ENCODE measurements around the gene FSTL4.

DNA sequence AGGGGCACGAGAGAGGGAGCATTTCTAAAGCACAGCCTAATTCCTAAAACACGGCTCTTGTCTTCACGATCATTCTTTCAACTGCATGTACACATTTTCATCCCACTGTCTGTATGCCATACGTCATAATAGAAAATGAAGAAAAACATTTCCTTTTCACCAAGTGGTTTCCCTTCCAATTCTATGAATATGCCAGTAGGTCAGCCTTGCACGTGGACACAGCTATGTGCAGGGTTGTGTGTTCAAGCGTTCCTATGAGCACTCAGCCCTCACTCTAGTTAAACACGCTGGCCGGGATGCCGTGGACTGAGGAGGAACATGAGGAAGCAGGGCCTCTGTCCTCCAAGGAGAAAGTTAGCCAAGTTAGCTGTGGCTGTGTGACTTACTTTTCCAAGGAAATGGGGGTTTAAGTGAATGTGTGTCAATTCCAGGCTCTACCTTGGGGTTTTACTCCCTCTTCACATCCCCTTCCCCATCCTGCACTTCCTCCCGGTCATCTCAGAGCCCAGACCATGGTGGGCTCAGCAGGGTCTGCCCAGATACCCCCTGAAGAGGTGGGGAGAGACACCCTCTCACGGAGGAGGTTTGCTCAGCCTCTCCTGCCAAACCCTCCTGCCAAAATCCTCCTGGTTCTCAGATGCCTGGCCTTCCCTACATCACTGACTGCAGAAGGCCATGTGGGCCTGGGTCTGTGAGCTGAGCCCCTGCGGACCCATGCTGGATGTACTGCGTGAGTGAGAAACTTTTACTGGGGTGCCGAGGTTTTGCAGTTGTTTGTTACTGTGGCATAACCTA, 230.6 kb downstream of the FSTL4 start:
- no peak for TF ChIP-seq TEAD4 (IDR thresholded peaks at IDR 0.05; ENCODE audit: borderline replicate concordance, insufficient read depth)
- no peak for TF ChIP-seq GATA2 (CRISPR knock-in tag; IDR thresholded peaks at IDR 0.05)
- TF ChIP-seq, protein P1, sequence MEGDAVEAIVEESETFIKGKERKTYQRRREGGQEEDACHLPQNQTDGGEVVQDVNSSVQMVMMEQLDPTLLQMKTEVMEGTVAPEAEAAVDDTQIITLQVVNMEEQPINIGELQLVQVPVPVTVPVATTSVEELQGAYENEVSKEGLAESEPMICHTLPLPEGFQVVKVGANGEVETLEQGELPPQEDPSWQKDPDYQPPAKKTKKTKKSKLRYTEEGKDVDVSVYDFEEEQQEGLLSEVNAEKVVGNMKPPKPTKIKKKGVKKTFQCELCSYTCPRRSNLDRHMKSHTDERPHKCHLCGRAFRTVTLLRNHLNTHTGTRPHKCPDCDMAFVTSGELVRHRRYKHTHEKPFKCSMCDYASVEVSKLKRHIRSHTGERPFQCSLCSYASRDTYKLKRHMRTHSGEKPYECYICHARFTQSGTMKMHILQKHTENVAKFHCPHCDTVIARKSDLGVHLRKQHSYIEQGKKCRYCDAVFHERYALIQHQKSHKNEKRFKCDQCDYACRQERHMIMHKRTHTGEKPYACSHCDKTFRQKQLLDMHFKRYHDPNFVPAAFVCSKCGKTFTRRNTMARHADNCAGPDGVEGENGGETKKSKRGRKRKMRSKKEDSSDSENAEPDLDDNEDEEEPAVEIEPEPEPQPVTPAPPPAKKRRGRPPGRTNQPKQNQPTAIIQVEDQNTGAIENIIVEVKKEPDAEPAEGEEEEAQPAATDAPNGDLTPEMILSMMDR (IDR thresholded peaks at IDR 0.05): no peak
- TF ChIP-seq POLR2AphosphoS5 (IDR thresholded peaks at IDR 0.05; ENCODE audit: low read depth, low read length): no peak
- TF ChIP-seq SIN3A (IDR thresholded peaks at IDR 0.05; ENCODE audit: borderline replicate concordance, low read depth, low read length): no peak
- TF ChIP-seq RCOR1 (IDR thresholded peaks at IDR 0.05; ENCODE audit: low read length): no peak
- TF ChIP-seq ELF1 (IDR thresholded peaks at IDR 0.05): no peak
- no peak for TF ChIP-seq TCF12 (IDR thresholded peaks at IDR 0.05)
- TF ChIP-seq MXI1 (IDR thresholded peaks at IDR 0.05; ENCODE audit: low read depth, low read length): no peak

Measured in SK-N-SH (cell line).